HepG2 (cell line): ENCODE results near the gene AASS. TPM values are rescaled to one million over a fixed set of nuclear protein-coding genes. Genes with fewer than 3 reads are reported as not detected.

Experiments used
- ATAC-seq: fragments of 200-7000 bp; cut with Tn5 transposase; 3 replicates; pipeline ENCODE4 v1.9.1; 2020; ENCODE audit warnings: mild to moderate bottlenecking, moderate library complexity
- BruUV-seq: library from RNA; stranded (reverse); fragments of 400-500 nt; replicated peaks from 2 replicates; lab custom pipeline; 2021; lab: Mats Ljungman, UMichigan
- CTCF ChIA-PET: fragments of 300-600 bp; formaldehyde crosslinking; extraction: SDS; loops from one replicate; lab custom pipeline; 2021; ENCODE audit warnings: low total read pairs, inconsistent platforms, low intra/inter-chr PET ratio; lab: Yijun Ruan, JAX
- POLR2A ChIA-PET: fragments of 350-600 bp; sonication (Branson Sonifier 250); formaldehyde crosslinking; loops from one replicate; lab custom pipeline; 2020; ENCODE audit warnings: antibody characterized with exemption, inconsistent platforms; lab: Yijun Ruan, JAX
- DNase-seq: peaks from one replicate; pipeline ENCODE4 v3.0.0-alpha.2; 2015; ENCODE audit warnings: low spot score
- FAIRE-seq: peaks from 3 replicates; lab custom pipeline; 2011; peaks lifted over from hg19 to GRCh38; lab: Jason Lieb, UNC
- H2AFZ ChIP-seq: one replicate; pipeline ENCODE4 v1.6.1; 2011; ENCODE audit warnings: low read length, inconsistent platforms
- H3K27ac ChIP-seq: fragments of 300-600 bp; 3 replicates; pipeline ENCODE4 v1.8.0; 2011; ENCODE audit warnings: mixed run types, mild to moderate bottlenecking, mixed read lengths, low read length, inconsistent platforms; ENCODE audit not compliant: insufficient read depth; ENCODE audit errors: extremely low read length
- H3K27me3 ChIP-seq, 2 experiments: fragments of 200-600 bp in 1 of 2; 2 replicates in 1 of 2; 3 replicates in 1 of 2; pipeline versions ENCODE4 v1.6.0 to v1.8.0; 2011; ENCODE audit warnings: low read length in 2 of 2, mild to moderate bottlenecking in 2 of 2, moderate library complexity in 2 of 2, inconsistent platforms in 1 of 2; ENCODE audit not compliant: insufficient read depth in 2 of 2, control insufficient read depth in 1 of 2
- H3K36me3 ChIP-seq, 2 experiments: fragments of 200-600 bp in 1 of 2; replicated peaks in 1 of 2; 2 replicates in 1 of 2; 3 replicates in 1 of 2; pipeline versions ENCODE4 v1.5.1 to v1.8.0; 2011; ENCODE audit warnings: low read length in 2 of 2, inconsistent platforms in 1 of 2; ENCODE audit not compliant: insufficient read depth in 2 of 2, control insufficient read depth in 1 of 2
- H3K4me1 ChIP-seq: 2 replicates; pipeline ENCODE4 v1.5.1; 2012; ENCODE audit warnings: low read length, inconsistent platforms; ENCODE audit not compliant: insufficient read depth
- H3K4me2 ChIP-seq: 2 replicates; pipeline ENCODE4 v1.6.0; 2011; ENCODE audit warnings: low read depth, low read length, inconsistent platforms
- H3K4me3 ChIP-seq, 3 experiments: fragments of 200-600 bp in 1 of 3; sonication (generic), shearing (Covaris generic) in 1 of 3; replicated peaks in 1 of 3; 2 replicates each; pipeline ENCODE4 v1.5.1; 2011 to 2016; ENCODE audit warnings: low read length in 3 of 3, inconsistent platforms in 2 of 3, low read depth in 2 of 3, mild to moderate bottlenecking in 2 of 3, control low read depth in 1 of 3, mixed read lengths in 1 of 3; ENCODE audit not compliant: insufficient read depth in 1 of 3
- H3K79me2 ChIP-seq: one replicate; pipeline ENCODE4 v1.6.1; 2011; ENCODE audit warnings: low read length, inconsistent platforms; ENCODE audit not compliant: insufficient read depth
- H3K9ac ChIP-seq: 2 replicates; pipeline ENCODE4 v1.6.0; 2011; ENCODE audit warnings: mild to moderate bottlenecking, low read depth, low read length, inconsistent platforms; ENCODE audit not compliant: insufficient read depth
- H3K9me3 ChIP-seq: 2 replicates; pipeline ENCODE4 v1.5.1; 2012; ENCODE audit warnings: mild to moderate bottlenecking, low read length
- H4K20me1 ChIP-seq: 2 replicates; pipeline ENCODE4 v1.6.0; 2011; ENCODE audit warnings: inconsistent platforms, mild to moderate bottlenecking, low read length, moderate library complexity; ENCODE audit not compliant: insufficient read depth
- AGO2 ChIP-seq: fragments of 200-400 bp; formaldehyde crosslinking; optimal IDR thresholded peaks from 2 replicates; pipeline ENCODE3; 2017; ENCODE audit warnings: mild to moderate bottlenecking, low read depth, low read length, moderate library complexity
- CBX2 ChIP-seq, 2 experiments: fragments of 200-600 bp in 1 of 2; sonication (generic); formaldehyde crosslinking in 1 of 2; IDR thresholded peaks; 2 replicates each; pipeline versions ENCODE4 v1.7.0 to v1.8.1; 2018 to 2022; ENCODE audit warnings: low read depth in 2 of 2, low read length in 1 of 2, mild to moderate bottlenecking in 1 of 2, missing genetic modification reagents in 1 of 2
- MBNL3 ChIP-seq: fragments of 250-450 bp; sonication (Bioruptor Pico); conservative IDR thresholded peaks from 2 replicates; pipeline ENCODE4 v1.8.0; 2022; ENCODE audit warnings: mild to moderate bottlenecking, inconsistent platforms
- PCBP1 ChIP-seq: fragments of 200-400 bp; formaldehyde crosslinking; IDR thresholded peaks from 2 replicates; pipeline ENCODE4 v1.6.1; 2017; ENCODE audit warnings: mild to moderate bottlenecking, low read depth, low read length, borderline replicate concordance
- REPIN1 ChIP-seq: sonication (generic); formaldehyde crosslinking; IDR thresholded peaks from 2 replicates; pipeline ENCODE4 v1.8.0; 2022; ENCODE audit warnings: missing genetic modification reagents, low read depth, mild to moderate bottlenecking, borderline replicate concordance
- SKI ChIP-seq: fragments of 450-650 bp; IDR thresholded peaks from one replicate; pipeline ENCODE4 v1.6.1; 2018; ENCODE audit warnings: mild to moderate bottlenecking; ENCODE audit not compliant: partially characterized antibody
- ZNF430 ChIP-seq: sonication (generic); formaldehyde crosslinking; IDR thresholded peaks from 2 replicates; pipeline ENCODE4 v1.9.0; 2021; ENCODE audit warnings: mild to moderate bottlenecking, missing genetic modification reagents
- ZNF720 ChIP-seq: sonication (generic); formaldehyde crosslinking; IDR thresholded peaks from 2 replicates; pipeline ENCODE4 v1.4.0; 2020; ENCODE audit warnings: missing genetic modification reagents
- WGBS: methylation state at CpG from one replicate; pipeline ENCODE4 v1.1.6; 2017; ENCODE audit warnings: low lambda C conversion rate; 5-methylcytosine and 5-hydroxymethylcytosine counted together
- in situ Hi-C: cut with HindIII; loops from 2 replicates; pipeline ENCODE4 v1.10.0; 2017; ENCODE audit warnings: low pct_unique_long_range_greater_than_20kb; ENCODE audit not compliant: extremely low pct_ligation_motif_present
- intact Hi-C: fragments of 100-400 bp; cut with micrococcal nuclease; formaldehyde crosslinking; loops from one replicate; pipeline ENCODE4 v1.10.0; 2022; ENCODE audit not compliant: unreplicated experiment
- polyA plus RNA-seq, 8 experiments: library from polyadenylated mRNA; depleted of rRNA in 3 of 8; stranded (reverse) in 7 of 8; unstranded in 1 of 8; fragments of >200 nt; fragmentation: Illumina TruSeq in 4 of 8; extraction: Trizol in 4 of 8; gene quantifications; 2 replicates each; pipeline versions ENCODE4 v1.2.1 to v1.2.3, GENCODE V29; 2011 to 2016; ENCODE audit warnings: low read depth in 4 of 8, missing spikeins in 1 of 8, mixed read lengths in 1 of 8; ENCODE audit not compliant: insufficient read depth in 1 of 8
- total RNA-seq, 5 experiments: library from RNA; depleted of rRNA; stranded (reverse); fragments of >200 nt; fragmentation: Illumina TruSeq; extraction: Trizol; gene quantifications; 2 replicates each; pipeline ENCODE4 v1.2.3, GENCODE V29; 2016; ENCODE audit warnings: low read depth in 1 of 5
- TF ChIP-seq, protein P1 (sequence below): sonication (generic); formaldehyde crosslinking; IDR thresholded peaks from 2 replicates; pipeline ENCODE4 v1.5.0; 2020; ENCODE audit warnings: missing genetic modification reagents, mild to moderate bottlenecking, borderline replicate concordance

Gene AASS
- total and polyA plus RNA-seq, 2 of the 13 experiments (the other 11 are each of a cell fraction or from before 2014, with no cell fraction given): 11.6 to 43.9 TPM

DNA sequence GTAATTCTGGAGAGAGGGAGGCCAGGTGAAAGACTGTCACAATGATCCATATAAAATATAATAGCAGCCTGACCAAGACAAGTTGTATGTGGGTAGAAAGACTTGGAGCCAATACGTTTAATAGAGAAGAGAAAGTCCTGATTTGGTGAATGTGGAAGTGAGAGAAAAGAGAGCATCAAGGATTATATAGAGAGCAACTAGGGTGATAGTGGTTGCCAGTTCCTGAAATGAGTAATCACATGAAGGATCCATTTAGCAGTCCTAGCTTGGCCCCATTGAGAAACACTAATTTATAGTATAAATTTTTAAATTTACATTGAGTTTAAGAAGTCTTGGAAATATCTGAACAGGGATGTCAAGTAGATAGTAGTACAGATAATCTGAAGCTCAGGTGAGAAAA, 74.0 kb downstream of the AASS start (continued):
- no peak for TF ChIP-seq SKI

- no peaks in the 10 kb centered on the region for H3K79me2 ChIP-seq
- ChIA-PET POLR2A (no interaction called here), CTCF (no interaction called here)
- no peak overlapping the region for H2AFZ ChIP-seq
- H3K9ac ChIP-seq: no peak overlapping the region
- in situ Hi-C loops (no loop called here), intact Hi-C loops (no loop called here)
- no peaks in the 10 kb centered on the region for H3K27me3 ChIP-seq
- H3K9me3 ChIP-seq: no peaks in the 10 kb centered on the region
- ATAC-seq (no peak), DNase-seq (no peak), FAIRE-seq (no peak)
- no peaks in the 10 kb centered on the region for H3K4me1 ChIP-seq
- no peak overlapping the region for H3K4me3 ChIP-seq
- no peak overlapping the region for H3K27ac ChIP-seq
- no peaks in the 10 kb centered on the region for H4K20me1 ChIP-seq
- WGBS: 5% methylated on average over 3 of the region's 3 CpGs
- BruUV-seq: no TSS peak
- H3K4me2 ChIP-seq: no peak overlapping the region
- TF ChIP-seq ZNF720 (CRISPR knock-in tag) (no peak), MBNL3 (CRISPR knock-in tag) (no peak), PCBP1 (no peak), ZNF430 (CRISPR knock-in tag) (no peak), CBX2 (IDR thresholded peaks at IDR 0.05; ENCODE audit: low read depth, low read length) (no peak), CBX2 (CRISPR knock-in tag; IDR thresholded peaks at IDR 0.05; ENCODE audit: low read depth) (no peak), REPIN1 (CRISPR knock-in tag) (no peak), AGO2 (no peak)
- TF ChIP-seq, protein P1, sequence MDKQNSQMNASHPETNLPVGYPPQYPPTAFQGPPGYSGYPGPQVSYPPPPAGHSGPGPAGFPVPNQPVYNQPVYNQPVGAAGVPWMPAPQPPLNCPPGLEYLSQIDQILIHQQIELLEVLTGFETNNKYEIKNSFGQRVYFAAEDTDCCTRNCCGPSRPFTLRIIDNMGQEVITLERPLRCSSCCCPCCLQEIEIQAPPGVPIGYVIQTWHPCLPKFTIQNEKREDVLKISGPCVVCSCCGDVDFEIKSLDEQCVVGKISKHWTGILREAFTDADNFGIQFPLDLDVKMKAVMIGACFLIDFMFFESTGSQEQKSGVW (CRISPR knock-in tag): no peak
- no peaks in the 10 kb centered on the region for H3K36me3 ChIP-seq
Measured at GRCh38 chr7:122068999-122069398, 75.0 kb downstream of the AASS start.
